ENCODE data around the gene PLEKHA4. TPM values are rescaled to one million over a fixed set of nuclear protein-coding genes. Genes with fewer than 3 reads are reported as not detected.

Gene PLEKHA4, protein sequence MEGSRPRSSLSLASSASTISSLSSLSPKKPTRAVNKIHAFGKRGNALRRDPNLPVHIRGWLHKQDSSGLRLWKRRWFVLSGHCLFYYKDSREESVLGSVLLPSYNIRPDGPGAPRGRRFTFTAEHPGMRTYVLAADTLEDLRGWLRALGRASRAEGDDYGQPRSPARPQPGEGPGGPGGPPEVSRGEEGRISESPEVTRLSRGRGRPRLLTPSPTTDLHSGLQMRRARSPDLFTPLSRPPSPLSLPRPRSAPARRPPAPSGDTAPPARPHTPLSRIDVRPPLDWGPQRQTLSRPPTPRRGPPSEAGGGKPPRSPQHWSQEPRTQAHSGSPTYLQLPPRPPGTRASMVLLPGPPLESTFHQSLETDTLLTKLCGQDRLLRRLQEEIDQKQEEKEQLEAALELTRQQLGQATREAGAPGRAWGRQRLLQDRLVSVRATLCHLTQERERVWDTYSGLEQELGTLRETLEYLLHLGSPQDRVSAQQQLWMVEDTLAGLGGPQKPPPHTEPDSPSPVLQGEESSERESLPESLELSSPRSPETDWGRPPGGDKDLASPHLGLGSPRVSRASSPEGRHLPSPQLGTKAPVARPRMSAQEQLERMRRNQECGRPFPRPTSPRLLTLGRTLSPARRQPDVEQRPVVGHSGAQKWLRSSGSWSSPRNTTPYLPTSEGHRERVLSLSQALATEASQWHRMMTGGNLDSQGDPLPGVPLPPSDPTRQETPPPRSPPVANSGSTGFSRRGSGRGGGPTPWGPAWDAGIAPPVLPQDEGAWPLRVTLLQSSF
- 5.3 and 7.6 TPM in 2 replicates for total RNA-seq

DNA sequence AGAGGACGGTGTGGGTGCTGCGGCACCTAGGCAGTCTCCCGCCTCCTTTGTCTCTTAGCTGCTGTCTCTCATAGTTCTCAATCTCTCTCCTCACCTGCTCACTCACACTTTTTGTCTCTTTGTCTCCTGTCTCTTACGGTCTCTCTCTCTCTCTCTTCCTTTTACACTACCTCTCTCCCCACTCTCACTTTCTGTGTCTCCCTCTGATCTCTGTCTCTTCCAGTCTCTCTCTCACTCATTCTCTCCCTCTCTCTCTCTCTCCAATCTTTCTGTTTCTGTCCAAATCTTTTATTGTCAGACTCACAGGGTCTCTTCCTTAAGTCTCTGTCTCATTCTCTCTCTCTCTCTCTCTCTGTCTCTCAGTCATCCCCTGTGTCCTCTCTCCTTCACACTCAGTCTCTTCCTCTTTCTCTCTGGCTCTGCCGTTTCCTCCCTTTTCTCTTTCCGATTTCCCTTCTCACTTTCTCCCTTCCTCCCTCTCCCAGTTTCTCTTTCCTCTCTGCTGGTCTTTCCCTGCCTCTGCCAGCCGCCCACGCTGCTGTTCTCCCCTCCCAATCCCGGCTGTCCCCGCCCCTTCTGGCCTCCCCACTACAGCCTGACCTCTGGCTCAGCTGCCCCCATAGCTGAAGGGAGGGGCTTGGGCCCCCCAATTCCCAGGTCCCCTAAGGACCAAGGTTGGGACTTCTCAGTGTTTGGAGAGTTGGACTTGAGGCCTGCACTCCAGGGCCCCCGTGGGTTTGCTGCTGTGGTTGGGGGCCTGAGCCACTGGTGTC is at the start of gene PLEKHA4:
PLEKHA4 (minus strand) TSS at position 504 of the 773 bp plus-strand sequence. CDS start 997 bp downstream, outside the sequence.

DNA sequence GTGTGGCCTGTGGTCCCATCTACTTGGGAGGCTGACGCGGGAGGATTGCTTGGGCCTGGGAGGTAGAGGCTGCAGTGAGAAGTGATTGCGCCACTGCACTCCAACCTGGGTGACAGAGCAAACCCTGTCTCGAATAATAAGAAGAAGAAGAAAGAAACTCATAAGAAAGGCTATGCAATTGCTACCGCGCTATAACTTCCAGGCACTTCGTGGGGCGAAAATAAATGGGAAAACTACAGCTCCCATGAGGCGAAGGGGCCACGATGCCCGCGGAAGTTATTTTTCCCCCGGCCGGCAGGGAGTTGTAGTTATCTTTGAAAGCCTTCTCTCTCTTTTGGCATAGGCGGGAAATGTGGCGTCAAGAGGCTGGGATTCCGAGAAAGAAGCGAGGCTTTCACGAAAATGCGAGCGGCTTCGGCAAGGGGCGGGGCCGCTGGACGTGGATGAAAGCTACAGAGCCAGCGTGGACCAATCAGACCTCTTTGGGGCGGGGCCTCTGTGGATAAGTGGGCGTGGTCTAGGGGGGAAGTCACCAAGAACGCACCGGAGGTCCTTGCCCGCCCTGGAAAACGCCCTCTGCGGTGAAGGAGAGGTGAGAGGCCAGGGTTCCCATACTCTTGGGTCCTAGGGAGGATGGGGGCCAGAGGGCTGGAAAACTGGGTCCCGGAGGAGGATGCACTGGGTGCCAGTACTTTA is 31.5 kb upstream of the PLEKHA4 start, which contains the start of gene NUCB1:
NUCB1 (plus strand) TSS at position 532 of the 696 bp plus-strand sequence. CDS start 485 bp downstream, outside the sequence.

GRCh38 chr19:48872182-48872883 is 3.9 kb upstream of the PLEKHA4 start, which contains the start of gene PPP1R15A:
Gene PPP1R15A (plus strand): TSS chr19:48872421. CDS start chr19:48873234, 813 bp downstream.

GRCh38 chr19:48836089-48837017 is 32.1 kb downstream of the PLEKHA4 start, which contains the start of gene HSD17B14:
Gene HSD17B14 (minus strand): TSS chr19:48836491. CDS start chr19:48836411, 80 bp downstream.

Other genes with a start within 250 kb of the PLEKHA4 start
- 2,542 and 4,069 TPM in 2 replicates for gene RPL18, start 249.4 kb downstream of the PLEKHA4 start, total RNA-seq
- gene SPHK2, start 249.1 kb downstream of the PLEKHA4 start, total RNA-seq, result 4.0 and 4.9 TPM in 2 replicates
- 1.9 and 2.1 TPM in 2 replicates for gene DBP, start 231.2 kb downstream of the PLEKHA4 start, total RNA-seq
- gene CA11, start 222.4 kb downstream of the PLEKHA4 start, total RNA-seq, result 4.0 and 9.8 TPM in 2 replicates
- gene NTN5, start 195.6 kb downstream of the PLEKHA4 start, total RNA-seq, result not detected in 2 replicates
- gene FUT2, start 172.6 kb downstream of the PLEKHA4 start, total RNA-seq, result not detected in 2 replicates
- 0.09 and 0.11 TPM in 2 replicates for gene MAMSTR, start 148.9 kb downstream of the PLEKHA4 start, total RNA-seq
- 52.8 and 61.2 TPM in 2 replicates for gene RASIP1, start 128.0 kb downstream of the PLEKHA4 start, total RNA-seq
- gene IZUMO1, start 121.7 kb downstream of the PLEKHA4 start, total RNA-seq, result 0.43 and 0.52 TPM in 2 replicates
- gene FUT1, start 116.0 kb downstream of the PLEKHA4 start, total RNA-seq, result 7.8 and 9.8 TPM in 2 replicates
- gene FGF21, start 113.1 kb downstream of the PLEKHA4 start, total RNA-seq, result not detected in 2 replicates
- 23.5 and 26.8 TPM in 2 replicates for gene BCAT2, start 57.6 kb downstream of the PLEKHA4 start, total RNA-seq
- 3.0 and 6.2 TPM in 2 replicates for gene HSD17B14, start 32.1 kb downstream of the PLEKHA4 start, total RNA-seq
- gene PPP1R15A, start 3.8 kb upstream of the PLEKHA4 start, total RNA-seq, result 34.9 and 52.9 TPM in 2 replicates
- 0.09 and 0.11 TPM in 2 replicates for gene TULP2, start 30.1 kb upstream of the PLEKHA4 start, total RNA-seq
- 142 and 143 TPM in 2 replicates for gene NUCB1, start 31.7 kb upstream of the PLEKHA4 start, total RNA-seq
- gene DHDH, start 65.1 kb upstream of the PLEKHA4 start, total RNA-seq, result not detected in 2 replicates
- 71.3 and 87.3 TPM in 2 replicates for gene BAX, start 86.3 kb upstream of the PLEKHA4 start, total RNA-seq
- gene FTL, start 96.7 kb upstream of the PLEKHA4 start, total RNA-seq, result 786 and 994 TPM in 2 replicates
- 13.4 and 13.8 TPM in 2 replicates for gene GYS1, start 124.7 kb upstream of the PLEKHA4 start, total RNA-seq
- 106 and 141 TPM in 2 replicates for gene RUVBL2, start 125.3 kb upstream of the PLEKHA4 start, total RNA-seq
- gene LHB, start 148.5 kb upstream of the PLEKHA4 start, total RNA-seq, result 0.17 and 0.22 TPM in 2 replicates
- not detected in 2 replicates for gene CGB3, start 155.7 kb upstream of the PLEKHA4 start, total RNA-seq
- gene CGB2, start 163.3 kb upstream of the PLEKHA4 start, total RNA-seq, result not detected in 2 replicates
- not detected in 2 replicates for gene CGB1, start 168.3 kb upstream of the PLEKHA4 start, total RNA-seq
- not detected in 2 replicates for gene CGB5, start 175.2 kb upstream of the PLEKHA4 start, total RNA-seq
- gene CGB8, start 180.5 kb upstream of the PLEKHA4 start, total RNA-seq, result not detected in 2 replicates
- not detected in 2 replicates for gene CGB7, start 189.1 kb upstream of the PLEKHA4 start, total RNA-seq
- gene NTF4, start 196.2 kb upstream of the PLEKHA4 start, total RNA-seq, result not detected in 2 replicates
- under 0.01 TPM in 1 of 2 replicates, not detected in the other for gene KCNA7, start 204.1 kb upstream of the PLEKHA4 start, total RNA-seq
- 149 and 151 TPM in 2 replicates for gene SNRNP70, start 216.8 kb upstream of the PLEKHA4 start, total RNA-seq
- gene LIN7B, start 245.8 kb upstream of the PLEKHA4 start, total RNA-seq, result 1.2 and 2.8 TPM in 2 replicates

Measured in dermis lymphatic vessel endothelial cell (primary cell).